Activated CD8-positive, alpha-beta memory T cell treated with anti-CD3 and anti-CD28 coated beads for 24 hours (primary cell): Measurements from ENCODE around the gene AIG1.
A peak's percentile ranks its signal among the peaks of the same experiment; 100 is the strongest.
"Not testable (repeated sequence)": the region's sequence is repeated elsewhere in the genome, so short reads cannot be mapped to it uniquely, and the experiment has no call there.

Source experiments
- DNase-seq: peaks from one replicate; pipeline ENCODE4 v3.0.0-alpha.2; 2020

AIG1 gene

GRCh38 chr6:143135325-143135724, 74.6 kb downstream of the AIG1 start:
- no peak for DNase-seq

GRCh38 chr6:143135797-143136561, 75.3 kb downstream of the AIG1 start:
- DNase-seq: no peak

- peak; percentile 58 for DNase-seq
Measured at GRCh38 chr6:143136647-143137046, 76.0 kb downstream of the AIG1 start.

GRCh38 chr6:143139239-143139784, 78.6 kb downstream of the AIG1 start:
- DNase-seq: no peak

GRCh38 chr6:143139884-143140283, 79.2 kb downstream of the AIG1 start:
- peak; percentile 62 for DNase-seq

GRCh38 chr6:143140767-143141166, 80.1 kb downstream of the AIG1 start:
- no peak for DNase-seq

- no peak for DNase-seq
Measured at GRCh38 chr6:143141442-143141841, 80.8 kb downstream of the AIG1 start.

- DNase-seq: no peak
Measured at GRCh38 chr6:143146186-143146851, 85.6 kb downstream of the AIG1 start.

GRCh38 chr6:143149771-143150170, 89.1 kb downstream of the AIG1 start:
- no peak for DNase-seq

GRCh38 chr6:143150281-143150680, 89.6 kb downstream of the AIG1 start:
- no peak for DNase-seq

- no peak for DNase-seq
Measured at GRCh38 chr6:143151381-143151780, 90.7 kb downstream of the AIG1 start.

- DNase-seq: no peak
Measured at GRCh38 chr6:143155681-143156080, 95.0 kb downstream of the AIG1 start.

- DNase-seq: no peak
Measured at GRCh38 chr6:143157131-143157530, 96.4 kb downstream of the AIG1 start.

GRCh38 chr6:143158113-143158581, 97.5 kb downstream of the AIG1 start:
- no peak for DNase-seq

- DNase-seq: no peak
Measured at GRCh38 chr6:143159001-143159400, 98.3 kb downstream of the AIG1 start.

- DNase-seq: no peak
Measured at GRCh38 chr6:143160015-143160414, 99.3 kb downstream of the AIG1 start.

GRCh38 chr6:143160439-143161220, 99.9 kb downstream of the AIG1 start:
- no peak for DNase-seq

GRCh38 chr6:143163621-143164020, 102.9 kb downstream of the AIG1 start:
- no peak for DNase-seq

- no peak for DNase-seq
Measured at GRCh38 chr6:143164565-143165105, 103.9 kb downstream of the AIG1 start.

GRCh38 chr6:143165315-143165855, 104.7 kb downstream of the AIG1 start:
- DNase-seq: no peak

GRCh38 chr6:143166247-143166695, 105.6 kb downstream of the AIG1 start:
- no peak for DNase-seq

- no peak for DNase-seq
Measured at GRCh38 chr6:143167224-143167623, 106.5 kb downstream of the AIG1 start.

GRCh38 chr6:143168396-143168816, 107.7 kb downstream of the AIG1 start:
- DNase-seq: not testable (repeated sequence)
